Neural progenitor cell (in vitro differentiated cells): ENCODE measurements around the gene RCAN3.
"Not testable (repeated sequence)": the region's sequence is repeated elsewhere in the genome, so short reads cannot be mapped to it uniquely, and the experiment has no call there.

ENCODE experiments used
- EZH2 ChIP-seq: fragments of 200-600 bp; sonication (generic); IDR thresholded peaks from 2 replicates; pipeline ENCODE4 v1.6.1; 2017; ENCODE audit warnings: antibody characterized with exemption, mild to moderate bottlenecking, moderate library complexity
- EZH2phosphoT487 ChIP-seq: fragments of 200-600 bp; sonication (generic); IDR thresholded peaks from 2 replicates; pipeline ENCODE4 v1.6.1; 2017; ENCODE audit warnings: antibody characterized with exemption
- TF ChIP-seq, protein P1 (sequence below): fragments of 200-600 bp; sonication (generic); IDR thresholded peaks from 2 replicates; pipeline ENCODE4 v1.5.1; 2017; ENCODE audit warnings: antibody characterized with exemption, mild to moderate bottlenecking

DNA sequence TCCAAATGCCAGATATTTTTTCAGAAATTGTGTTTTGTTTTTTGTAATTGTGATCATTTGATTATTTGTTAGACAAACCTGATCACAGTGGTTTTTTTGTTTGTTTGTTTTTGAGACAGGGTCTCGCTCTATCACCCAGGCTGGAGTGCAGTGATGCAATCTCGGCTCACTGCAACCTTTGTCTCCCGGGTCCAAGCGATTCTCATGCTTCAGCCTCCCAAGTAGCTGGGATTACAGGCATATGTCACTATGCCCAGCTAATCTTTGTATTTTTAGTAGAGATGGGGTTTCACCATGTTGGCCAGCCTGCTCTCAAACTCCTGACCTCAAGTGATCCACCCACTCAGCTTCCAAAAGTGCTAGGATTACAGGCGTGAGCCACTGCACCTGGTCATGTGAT is 46.6 kb downstream of the RCAN3 start:
- TF ChIP-seq, protein P1, sequence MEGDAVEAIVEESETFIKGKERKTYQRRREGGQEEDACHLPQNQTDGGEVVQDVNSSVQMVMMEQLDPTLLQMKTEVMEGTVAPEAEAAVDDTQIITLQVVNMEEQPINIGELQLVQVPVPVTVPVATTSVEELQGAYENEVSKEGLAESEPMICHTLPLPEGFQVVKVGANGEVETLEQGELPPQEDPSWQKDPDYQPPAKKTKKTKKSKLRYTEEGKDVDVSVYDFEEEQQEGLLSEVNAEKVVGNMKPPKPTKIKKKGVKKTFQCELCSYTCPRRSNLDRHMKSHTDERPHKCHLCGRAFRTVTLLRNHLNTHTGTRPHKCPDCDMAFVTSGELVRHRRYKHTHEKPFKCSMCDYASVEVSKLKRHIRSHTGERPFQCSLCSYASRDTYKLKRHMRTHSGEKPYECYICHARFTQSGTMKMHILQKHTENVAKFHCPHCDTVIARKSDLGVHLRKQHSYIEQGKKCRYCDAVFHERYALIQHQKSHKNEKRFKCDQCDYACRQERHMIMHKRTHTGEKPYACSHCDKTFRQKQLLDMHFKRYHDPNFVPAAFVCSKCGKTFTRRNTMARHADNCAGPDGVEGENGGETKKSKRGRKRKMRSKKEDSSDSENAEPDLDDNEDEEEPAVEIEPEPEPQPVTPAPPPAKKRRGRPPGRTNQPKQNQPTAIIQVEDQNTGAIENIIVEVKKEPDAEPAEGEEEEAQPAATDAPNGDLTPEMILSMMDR: not testable (repeated sequence)
- not testable (repeated sequence) for TF ChIP-seq EZH2phosphoT487, EZH2
